WTC11 (cell line): ENCODE data around the gene CPNE7. TPM values are rescaled to one million over a fixed set of nuclear protein-coding genes. Genes with fewer than 3 reads are reported as not detected.
A peak's percentile ranks its signal among the peaks of the same experiment; 100 is the strongest.

Source experiments
- ATAC-seq: fragments of 200-7000 bp; cut with Tn5 transposase; 2 replicates; pipeline ENCODE4 v1.10.0; 2021; ENCODE audit warnings: mild to moderate bottlenecking, moderate library complexity
- CTCF ChIA-PET: fragments of 300-600 bp; sonication (Branson Sonifier 250); formaldehyde crosslinking; loops from one replicate; lab custom pipeline; 2021; ENCODE audit warnings: antibody characterized with exemption; lab: Charles Lee
- POLR2A ChIA-PET: fragments of 350-600 bp; sonication (Branson Sonifier 250); formaldehyde crosslinking; loops from one replicate; lab custom pipeline; 2021; ENCODE audit warnings: antibody characterized with exemption; lab: Charles Lee
- DNase-seq: peaks from one replicate; pipeline ENCODE4 v3.0.0; 2021; ENCODE audit warnings: low spot score
- H3K27ac Mint-ChIP-seq: 2 replicates; pipeline ENCODE4 v1.8.0; 2021; ENCODE audit warnings: mixed read lengths
- H3K27me3 Mint-ChIP-seq: 2 replicates; pipeline ENCODE4 v1.8.0; 2021; ENCODE audit warnings: low read depth, mild to moderate bottlenecking, moderate library complexity, mixed read lengths
- H3K36me3 Mint-ChIP-seq: 2 replicates; pipeline ENCODE4 v1.8.0; 2021; ENCODE audit warnings: mixed read lengths
- H3K4me1 Mint-ChIP-seq: 2 replicates; pipeline ENCODE4 v1.8.0; 2022; ENCODE audit warnings: mixed read lengths
- H3K4me3 Mint-ChIP-seq: 2 replicates; pipeline ENCODE4 v1.8.0; 2021; ENCODE audit warnings: mild to moderate bottlenecking, moderate library complexity, mixed read lengths
- H3K9me3 Mint-ChIP-seq: 2 replicates; pipeline ENCODE4 v1.8.0; 2021; ENCODE audit warnings: mixed read lengths
- ATF1 ChIP-seq: sonication (generic); formaldehyde crosslinking; IDR thresholded peaks from 2 replicates; pipeline ENCODE4 v1.8.1; 2023; ENCODE audit warnings: mild to moderate bottlenecking, moderate library complexity, missing genetic modification reagents
- CBFB ChIP-seq: sonication (generic); formaldehyde crosslinking; IDR thresholded peaks from 2 replicates; pipeline ENCODE4 v1.8.1; 2022; ENCODE audit warnings: mild to moderate bottlenecking, low read depth, missing genetic modification reagents
- CDX4 ChIP-seq: fragments of 250-450 bp; sonication (Bioruptor Pico); IDR thresholded peaks from 2 replicates; pipeline ENCODE4 v1.9.0; 2021; ENCODE audit warnings: moderate library complexity, mild to moderate bottlenecking, inconsistent platforms, borderline replicate concordance
- E2F5 ChIP-seq: sonication (generic); formaldehyde crosslinking; IDR thresholded peaks from 2 replicates; pipeline ENCODE4 v1.8.1; 2022; ENCODE audit warnings: mild to moderate bottlenecking, moderate library complexity, missing genetic modification reagents
- EMX1 ChIP-seq: fragments of 250-450 bp; sonication (Bioruptor Pico); IDR thresholded peaks from 2 replicates; pipeline ENCODE4 v1.8.0; 2021; ENCODE audit warnings: mild to moderate bottlenecking
- FOXP4 ChIP-seq: sonication (generic); formaldehyde crosslinking; IDR thresholded peaks from 2 replicates; pipeline ENCODE4 v1.8.0; 2022; ENCODE audit warnings: mild to moderate bottlenecking, missing genetic modification reagents
- GABPB1 ChIP-seq: sonication (generic); formaldehyde crosslinking; IDR thresholded peaks from 2 replicates; pipeline ENCODE4 v1.8.1; 2023; ENCODE audit warnings: mild to moderate bottlenecking, missing genetic modification reagents
- NFYB ChIP-seq: sonication (generic); formaldehyde crosslinking; conservative IDR thresholded peaks from 2 replicates; pipeline ENCODE4 v1.8.0; 2022; ENCODE audit warnings: low read depth, missing genetic modification reagents
- OVOL2 ChIP-seq: fragments of 250-450 bp; sonication (Bioruptor Pico); IDR thresholded peaks from 2 replicates; pipeline ENCODE4 v1.9.0; 2021; ENCODE audit warnings: mild to moderate bottlenecking, borderline replicate concordance
- PRDM15 ChIP-seq: sonication (generic); formaldehyde crosslinking; IDR thresholded peaks from 2 replicates; pipeline ENCODE4 v1.8.0; 2022; ENCODE audit warnings: missing genetic modification reagents
- RELA ChIP-seq: sonication (generic); formaldehyde crosslinking; IDR thresholded peaks from 2 replicates; pipeline ENCODE4 v1.8.1; 2022; ENCODE audit warnings: missing genetic modification reagents, mild to moderate bottlenecking, borderline replicate concordance
- SOX15 ChIP-seq: fragments of 250-450 bp; sonication (Bioruptor Pico); IDR thresholded peaks from 2 replicates; pipeline ENCODE4 v1.9.0; 2021; ENCODE audit warnings: mild to moderate bottlenecking
- TCF7 ChIP-seq: sonication (generic); formaldehyde crosslinking; IDR thresholded peaks from 2 replicates; pipeline ENCODE4 v1.8.0; 2022; ENCODE audit warnings: mild to moderate bottlenecking, low read depth, missing genetic modification reagents, moderate library complexity
- USF2 ChIP-seq: sonication (generic); formaldehyde crosslinking; IDR thresholded peaks from 2 replicates; pipeline ENCODE4 v1.8.1; 2023; ENCODE audit warnings: mild to moderate bottlenecking, missing genetic modification reagents, moderate library complexity
- ZBTB43 ChIP-seq: sonication (generic); formaldehyde crosslinking; IDR thresholded peaks from 2 replicates; pipeline ENCODE4 v1.8.1; 2023; ENCODE audit warnings: mild to moderate bottlenecking, missing genetic modification reagents
- ZMAT4 ChIP-seq: fragments of 250-450 bp; sonication (Bioruptor Pico); IDR thresholded peaks from 2 replicates; pipeline ENCODE4 v1.9.0; 2021; ENCODE audit warnings: mild to moderate bottlenecking
- ZNF121 ChIP-seq: sonication (generic); formaldehyde crosslinking; IDR thresholded peaks from 2 replicates; pipeline ENCODE4 v1.8.0; 2023; ENCODE audit warnings: missing genetic modification reagents
- ZNF219 ChIP-seq: sonication (generic); formaldehyde crosslinking; IDR thresholded peaks from 2 replicates; pipeline ENCODE4 v1.8.0; 2023; ENCODE audit warnings: missing genetic modification reagents, mild to moderate bottlenecking, borderline replicate concordance
- ZNF232 ChIP-seq: sonication (generic); formaldehyde crosslinking; IDR thresholded peaks from 2 replicates; pipeline ENCODE4 v1.8.0; 2022; ENCODE audit warnings: mild to moderate bottlenecking, missing genetic modification reagents
- ZNF671 ChIP-seq: fragments of 250-450 bp; sonication (Bioruptor Pico); IDR thresholded peaks from 2 replicates; pipeline ENCODE4 v1.8.0; 2021; ENCODE audit warnings: mild to moderate bottlenecking
- ZSCAN18 ChIP-seq: fragments of 250-450 bp; sonication (Bioruptor Pico); IDR thresholded peaks from 2 replicates; pipeline ENCODE4 v2.1.2; 2022; ENCODE audit warnings: mild to moderate bottlenecking, moderate library complexity
- total RNA-seq: library from RNA; stranded (reverse); gene quantifications from 3 replicates; pipeline ENCODE4 v1.2.3, GENCODE V29; 2021

Gene CPNE7
- total RNA-seq, 1 experiment from 2014 or later = 42.6 TPM

- peaks cover 6% of the 10 kb centered on the region for H3K36me3 Mint-ChIP-seq
- TF ChIP-seq RELA (CRISPR knock-in tag) = 0 out of 2 replicates have a peak, but pooled peaks have one; percentile 33
- no peak for TF ChIP-seq ZBTB43
- TF ChIP-seq EMX1 (CRISPR knock-in tag) = no peak
- peaks cover 5% of the 10 kb centered on the region; the same call in 1 of the 2 replicates for H3K4me1 Mint-ChIP-seq
- ChIA-PET POLR2A (interaction anchor here (0.6 kb wide), 1 partner anchor 56 kb away, joined by 8 read pairs; no protein-coding TSS in a partner anchor), CTCF (interaction anchor here (0.9 to 1.3 kb wide), 3 partner anchors 19 to 45 kb away, joined by 3 to 4 read pairs (median 3); no protein-coding TSS in a partner anchor)
- H3K4me3 Mint-ChIP-seq = no peak overlapping the region
- DNase-seq = no peak
- H3K9me3 Mint-ChIP-seq = no peaks in the 10 kb centered on the region
- H3K27me3 Mint-ChIP-seq = no peaks in the 10 kb centered on the region
- H3K27ac Mint-ChIP-seq = no peak overlapping the region
- ATAC-seq = no peak
Observed at GRCh38 chr16:89596957-89597649, 21.5 kb downstream of the CPNE7 start.

GRCh38 chr16:89598199-89598598, 22.6 kb downstream of the CPNE7 start:
- H3K27me3 Mint-ChIP-seq = no peaks in the 10 kb centered on the region
- DNase-seq (no peak), ATAC-seq (no peak)
- no peaks in the 10 kb centered on the region for H3K9me3 Mint-ChIP-seq
- POLR2A ChIA-PET = no interaction called here
- H3K36me3 Mint-ChIP-seq = peaks cover 6% of the 10 kb centered on the region
- H3K27ac Mint-ChIP-seq = no peak overlapping the region
- peaks cover 13% of the 10 kb centered on the region for H3K4me1 Mint-ChIP-seq
- TF ChIP-seq USF2 (CRISPR knock-in tag) = no peak
- TF ChIP-seq TCF7 (CRISPR knock-in tag) = no peak
- no peak for TF ChIP-seq ZNF121 (CRISPR knock-in tag)
- no peak for TF ChIP-seq ZSCAN18
- no peak for TF ChIP-seq GABPB1 (CRISPR knock-in tag)
- TF ChIP-seq CBFB = no peak
- no peak for TF ChIP-seq SOX15
- TF ChIP-seq FOXP4 (CRISPR knock-in tag) = no peak
- TF ChIP-seq NFYB = no peak
- TF ChIP-seq E2F5 (CRISPR knock-in tag) = no peak
- TF ChIP-seq ZNF232 = no peak
- no peak for TF ChIP-seq ZNF671 (CRISPR knock-in tag)
- no peak for TF ChIP-seq ATF1 (CRISPR knock-in tag)
- no peak for TF ChIP-seq OVOL2 (CRISPR knock-in tag)
- no peak for TF ChIP-seq ZMAT4
- TF ChIP-seq ZNF219 (CRISPR knock-in tag) = no peak
- TF ChIP-seq PRDM15 = no peak
- TF ChIP-seq CDX4 (CRISPR knock-in tag) = no peak
- H3K4me3 Mint-ChIP-seq = no peak overlapping the region
- CTCF ChIA-PET = interaction anchor here (0.9 to 1.3 kb wide), 2 partner anchors 17 to 24 kb away, joined by 3 read pairs; no protein-coding TSS in a partner anchor
